K562 (cell line): ENCODE results near the gene RPL38. TPM values are rescaled to one million over a fixed set of nuclear protein-coding genes. Genes with fewer than 3 reads are reported as not detected.
A peak's percentile ranks its signal among the peaks of the same experiment; 100 is the strongest.

ENCODE experiments used
- AFF1 ChIP-seq, 2 experiments: fragments of 450-650 bp; IDR thresholded peaks; 2 replicates each; pipeline ENCODE4 v1.6.1; 2018; ENCODE audit warnings: mild to moderate bottlenecking in 2 of 2, low read depth in 1 of 2; ENCODE audit not compliant: partially characterized antibody in 2 of 2
- ARID2 ChIP-seq: fragments of 450-650 bp; IDR thresholded peaks from 2 replicates; pipeline ENCODE4 v1.6.1; 2017; ENCODE audit warnings: antibody characterized with exemption, mild to moderate bottlenecking
- CAMTA2 ChIP-seq: fragments of 250-450 bp; sonication (Bioruptor Pico); conservative IDR thresholded peaks from 2 replicates; pipeline ENCODE4 v1.5.1; 2022
- CEBPZ ChIP-seq: fragments of 150-350 bp; IDR thresholded peaks from 2 replicates; pipeline ENCODE4 v1.6.1; 2014; ENCODE audit warnings: low read depth, mild to moderate bottlenecking, low read length, borderline replicate concordance
- COPS2 ChIP-seq: fragments of 450-650 bp; conservative IDR thresholded peaks from 2 replicates; pipeline ENCODE4 v1.6.1; 2016; ENCODE audit warnings: mild to moderate bottlenecking, moderate library complexity
- DIDO1 ChIP-seq: fragments of 450-650 bp; IDR thresholded peaks from 2 replicates; pipeline ENCODE4 v1.6.1; 2016; ENCODE audit warnings: low read depth, missing biosample characterization, missing genetic modification characterization
- GABPA ChIP-seq: fragments of 200-800 bp; sonication (Bioruptor generic); conservative IDR thresholded peaks from 2 replicates; pipeline ENCODE4 v1.6.1; 2016; ENCODE audit warnings: low read depth, missing genetic modification characterization, missing compliant biosample characterization
- GATAD2A ChIP-seq: fragments of 450-650 bp; IDR thresholded peaks from 2 replicates; pipeline ENCODE4 v1.6.1; 2017
- NEUROD1 ChIP-seq: fragments of 150-350 bp; IDR thresholded peaks from 2 replicates; pipeline ENCODE4 v1.6.1; 2014; ENCODE audit warnings: borderline replicate concordance, low read length, low read depth; ENCODE audit not compliant: partially characterized antibody
- RFX5 ChIP-seq: IDR thresholded peaks from 2 replicates; pipeline ENCODE4 v1.6.1; 2011; ENCODE audit warnings: low read depth, mild to moderate bottlenecking, improper control_type of control experiment, low read length
- RFX7 ChIP-seq: fragments of 250-450 bp; sonication (Bioruptor Pico); IDR thresholded peaks from 2 replicates; pipeline ENCODE4 v1.5.1; 2021; ENCODE audit warnings: mild to moderate bottlenecking
- SAFB ChIP-seq: fragments of 200-400 bp; formaldehyde crosslinking; IDR thresholded peaks from 2 replicates; pipeline ENCODE4 v1.6.1; 2017; ENCODE audit warnings: low read depth, low read length, borderline replicate concordance
- SP2 ChIP-seq: IDR thresholded peaks from 2 replicates; pipeline ENCODE4 v1.6.1; 2011; ENCODE audit warnings: mild to moderate bottlenecking, low read depth, low read length, moderate library complexity; ENCODE audit not compliant: poor library complexity, severe bottlenecking; ENCODE audit errors: extremely low read depth
- SREBF1 ChIP-seq: fragments of 150-350 bp; IDR thresholded peaks from 2 replicates; pipeline ENCODE4 v1.6.1; 2014; ENCODE audit warnings: antibody characterized with exemption, low read depth, low read length, borderline replicate concordance
- TAF7 ChIP-seq: fragments of 450-650 bp; IDR thresholded peaks from 2 replicates; pipeline ENCODE4 v1.6.1; 2016; ENCODE audit warnings: missing genetic modification characterization, missing compliant biosample characterization
- TARDBP ChIP-seq: fragments of 450-650 bp; IDR thresholded peaks from 2 replicates; pipeline ENCODE4 v1.6.1; 2016
- ZBTB7A ChIP-seq: IDR thresholded peaks from 2 replicates; pipeline ENCODE4 v1.6.1; 2011; ENCODE audit warnings: low read depth, mild to moderate bottlenecking, low read length, moderate library complexity, borderline replicate concordance; ENCODE audit not compliant: control insufficient read depth
- ZNF23 ChIP-seq: fragments of 250-450 bp; sonication (Bioruptor Pico); IDR thresholded peaks from 2 replicates; pipeline ENCODE4 v1.4.0; 2020; ENCODE audit warnings: mild to moderate bottlenecking
- ZNF316 ChIP-seq: fragments of 450-650 bp; IDR thresholded peaks from 2 replicates; pipeline ENCODE4 v1.6.1; 2016
- ZNF507 ChIP-seq: conservative IDR thresholded peaks from 2 replicates; pipeline ENCODE4 v1.6.1; 2017; ENCODE audit warnings: missing genetic modification characterization, missing compliant biosample characterization
- ZNF766 ChIP-seq: fragments of 200-800 bp; sonication (Bioruptor generic); conservative IDR thresholded peaks from 2 replicates; pipeline ENCODE4 v1.6.1; 2016; ENCODE audit warnings: missing genetic modification characterization, missing compliant biosample characterization
- ZNF778 ChIP-seq: fragments of 450-650 bp; formaldehyde crosslinking; IDR thresholded peaks from 2 replicates; pipeline ENCODE4 v1.4.0; 2020; ENCODE audit warnings: mild to moderate bottlenecking, moderate library complexity
- ZSCAN29 ChIP-seq: fragments of 450-650 bp; IDR thresholded peaks from 2 replicates; pipeline ENCODE4 v1.6.1; 2017
- polyA plus RNA-seq, 8 experiments: library from polyadenylated mRNA; depleted of rRNA in 4 of 8; stranded (reverse) in 5 of 8; unstranded in 3 of 8; fragments of >200 nt; fragmentation: Nextera tagmentation in 2 of 8; fragmentation: Illumina TruSeq in 1 of 8; extraction: Ambion mirVana in 2 of 8; extraction: Trizol in 1 of 8; gene quantifications; 2 replicates each; pipeline versions ENCODE4 v1.2.1 to v1.2.3, GENCODE V29; 2011 to 2014; ENCODE audit warnings: inconsistent platforms in 1 of 8, missing spikeins in 1 of 8
- total RNA-seq, 7 experiments: library from RNA; depleted of rRNA in 6 of 7; stranded (reverse); fragments of >200 nt in 6 of 7; fragmentation: Illumina TruSeq in 2 of 7; extraction: Trizol in 2 of 7; gene quantifications; 2 replicates each; pipeline versions ENCODE4 v1.2.1 to v1.2.3, GENCODE V29; 2011 to 2021; ENCODE audit warnings: low replicate concordance in 1 of 7

The RPL38 gene
- total and polyA plus RNA-seq, 9 of the 15 experiments (the other 6 are each of a cell fraction or from before 2014, with no cell fraction given), result 1,224 to 3,864 (median 1,939) TPM

- TF ChIP-seq ZNF23 (CRISPR knock-in tag) (no peak), NEUROD1 (peak; percentile 16), CEBPZ (no peak), ZNF507 (tag) (no peak), AFF1 (IDR thresholded peaks at IDR 0.05; ENCODE audit: low read depth in 1 of 2, partially characterized antibody in 2 of 2) (no peak), RFX5 (no peak), GATAD2A (no peak), ZNF316 (no peak), SREBF1 (no peak), ZBTB7A (peak; percentile 36; the same call in 1 of the 2 replicates), CAMTA2 (CRISPR knock-in tag) (0 out of 2 replicates have a peak, but pooled peaks have one; percentile 81), GABPA (tag) (no peak), ZNF778 (CRISPR knock-in tag) (no peak), TARDBP (no peak), COPS2 (no peak), RFX7 (CRISPR knock-in tag) (no peak), SAFB (no peak), ZSCAN29 (no peak), ARID2 (peak; percentile 77), SP2 (no peak), ZNF766 (CRISPR knock-in tag) (no peak), DIDO1 (tag) (no peak), TAF7 (tag) (no peak)
Observed at GRCh38 chr17:74210191-74211140, 7.0 kb downstream of the RPL38 start (continued).
